Stimulated activated CD8-positive, alpha-beta memory T cell treated with anti-CD3 and anti-CD28 coated beads, Interleukin-2, amount 100 ng/mL, for 48 hours (primary cell): Measurements from ENCODE around the gene MAD1L1.

Experiments
- DNase-seq, 2 donors: peaks; one replicate each; pipeline ENCODE4 v3.0.0-alpha.2; 2020; ENCODE audit warnings: low read depth in 2 of 2

MAD1L1 gene

GRCh38 chr7:2105280-2105679 is 127.5 kb downstream of the MAD1L1 start:
- no peak for DNase-seq

GRCh38 chr7:2104716-2105115 is 128.0 kb downstream of the MAD1L1 start:
- DNase-seq, result no peak

GRCh38 chr7:2104107-2104710 is 128.5 kb downstream of the MAD1L1 start:
- DNase-seq, result peak; percentile 63 to 78

DNA sequence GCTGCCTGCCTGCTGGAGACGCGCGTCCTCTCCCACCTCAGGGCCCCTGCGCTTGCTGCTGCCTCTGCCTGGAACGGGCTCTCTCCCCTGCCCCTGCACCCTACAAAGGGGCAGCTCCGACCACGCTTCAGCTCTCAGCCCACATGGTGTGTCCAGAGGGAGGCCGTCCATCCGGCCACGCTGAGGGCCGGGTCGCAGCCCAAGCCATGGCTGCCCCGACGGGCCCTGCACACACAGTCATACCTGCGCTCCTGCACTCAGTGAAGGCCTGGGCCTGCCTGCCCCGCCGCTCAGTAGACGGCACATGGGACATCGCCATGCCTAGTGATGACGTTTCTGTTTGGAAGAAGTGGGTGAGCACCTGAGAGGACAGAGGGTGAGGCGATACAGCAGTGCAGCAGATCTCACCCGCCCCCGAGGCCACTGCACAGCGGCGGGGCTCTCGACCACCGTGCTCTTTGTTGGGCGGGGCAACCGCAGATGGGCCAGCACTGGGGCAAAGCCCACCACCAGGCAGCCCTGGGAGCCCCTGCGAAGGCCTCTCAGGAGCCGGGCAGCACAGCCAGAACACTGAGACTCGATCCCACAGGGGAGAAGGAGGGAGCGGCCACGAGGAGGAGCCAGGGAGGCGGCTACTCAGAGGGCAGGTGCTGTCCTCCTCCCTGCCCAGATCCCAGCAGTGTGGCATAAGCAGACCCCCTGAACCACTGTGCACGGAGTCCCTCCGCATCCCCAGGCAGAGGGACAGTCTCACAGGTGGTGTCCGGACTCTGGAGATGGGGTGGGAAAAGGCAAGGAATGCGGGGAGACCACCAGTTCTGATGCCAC is 129.5 kb downstream of the MAD1L1 start:
- no peak for DNase-seq

DNA sequence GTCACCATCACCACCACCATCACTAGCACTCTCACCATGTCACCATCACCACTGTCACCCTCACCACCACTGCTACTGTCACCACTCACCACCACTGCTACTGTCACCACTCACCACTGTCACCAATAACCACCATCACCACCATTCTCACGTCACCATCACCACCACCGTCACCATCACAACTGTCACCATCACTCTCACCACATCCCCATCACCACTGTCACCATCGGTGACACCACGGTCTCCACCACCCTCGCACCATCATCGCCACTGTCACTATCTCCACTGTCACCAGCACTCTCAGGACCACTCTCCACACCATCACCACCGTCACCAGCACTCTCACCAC is 130.4 kb downstream of the MAD1L1 start:
- no peak for DNase-seq

DNA sequence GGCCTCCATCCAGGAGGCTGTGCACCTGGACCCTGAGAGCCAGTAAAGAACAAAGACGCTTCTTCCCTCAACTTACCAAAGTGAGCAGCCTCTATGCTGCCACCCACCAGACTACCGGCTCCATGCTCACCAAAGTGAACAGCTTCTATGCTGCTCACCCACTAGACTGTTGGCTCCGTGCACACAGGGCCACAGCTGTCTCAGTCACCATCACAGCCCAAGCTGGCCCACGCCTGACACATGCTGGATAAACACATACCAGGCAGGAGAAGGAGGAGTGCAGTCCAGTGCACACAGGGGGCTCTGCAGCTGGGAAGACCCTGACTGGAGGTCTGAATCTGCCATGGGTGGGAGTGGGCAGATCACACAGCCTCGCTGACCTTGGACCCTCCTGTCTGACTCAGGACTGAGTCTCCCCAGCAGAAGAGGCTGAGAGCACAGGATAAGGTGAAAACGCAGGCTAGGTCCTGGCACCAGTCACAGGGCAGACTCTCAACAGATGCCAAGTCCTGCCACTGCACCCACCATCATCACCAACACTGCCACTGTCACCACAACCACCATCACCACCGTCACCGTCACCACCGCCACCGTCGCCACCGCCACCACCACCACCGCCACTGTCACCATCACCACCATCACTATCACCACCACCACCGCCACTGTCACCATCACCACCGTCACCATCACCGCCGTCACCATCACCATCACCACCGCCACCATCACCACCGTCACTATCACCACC is 130.9 kb downstream of the MAD1L1 start:
- DNase-seq, result no peak

DNA sequence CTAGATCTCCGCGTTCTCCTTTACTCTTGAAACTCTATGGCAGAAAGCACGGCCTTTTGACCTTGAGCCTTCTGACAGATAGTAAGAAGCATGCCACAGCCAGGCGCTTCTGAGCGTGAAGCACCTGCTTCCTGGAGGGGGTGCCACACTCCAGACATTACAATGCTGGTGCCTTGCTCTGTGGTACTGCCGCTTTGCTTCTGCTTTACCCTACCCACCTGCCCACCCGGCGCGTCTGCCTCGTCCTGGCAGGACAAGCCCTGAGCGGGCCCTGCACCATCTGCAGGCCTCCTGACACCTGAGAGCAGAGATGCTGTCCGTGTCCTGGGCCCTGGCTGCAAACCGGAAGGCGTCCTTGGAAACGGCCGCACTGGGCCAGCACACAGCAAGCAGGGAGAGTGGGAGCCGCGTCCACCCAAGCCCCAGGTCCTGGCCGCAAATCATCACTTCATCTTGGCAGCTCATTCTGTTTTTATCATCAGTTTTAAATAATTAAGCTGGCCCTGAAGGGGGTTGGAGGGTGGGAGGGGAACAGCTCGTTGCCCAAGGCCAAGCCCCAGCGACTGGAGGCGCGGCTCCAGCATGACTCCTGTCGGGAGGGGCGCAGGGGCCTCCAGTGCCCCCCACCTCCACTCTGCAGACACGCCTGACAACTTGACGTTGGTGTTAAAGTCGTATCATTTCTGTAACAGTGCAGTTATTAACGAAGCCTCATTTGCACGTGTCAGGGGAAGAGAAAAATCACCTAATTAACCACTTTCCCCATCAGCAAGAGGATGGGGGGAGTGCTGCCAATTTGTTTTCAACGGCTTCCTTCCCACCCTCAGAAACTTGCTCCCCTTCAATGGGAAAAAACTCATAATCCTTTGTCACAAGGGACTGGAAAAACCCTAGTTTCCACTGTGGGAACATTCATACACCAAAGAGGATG is 132.2 kb downstream of the MAD1L1 start:
- DNase-seq, result no peak

- no peak for DNase-seq
Observed at GRCh38 chr7:2099048-2099957, 133.4 kb downstream of the MAD1L1 start.

DNA sequence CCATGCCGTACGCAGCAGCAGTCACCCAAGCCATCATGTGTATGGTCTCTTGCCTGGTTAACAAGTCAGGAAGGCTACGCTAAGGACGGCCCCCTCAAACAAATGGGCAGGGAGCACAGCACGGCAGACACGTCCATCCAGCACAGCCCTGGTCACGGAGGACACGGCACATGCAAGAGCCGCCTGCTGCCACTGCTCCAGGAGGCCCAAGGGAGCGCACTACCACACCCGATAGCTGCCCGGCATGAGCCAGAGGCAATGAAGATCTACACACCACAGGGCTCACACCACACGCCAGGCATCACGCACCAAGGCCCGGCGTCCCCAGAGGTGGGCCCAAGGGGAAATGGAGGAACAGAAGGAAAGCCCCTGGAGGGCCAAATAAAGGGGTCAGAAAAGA is 134.2 kb downstream of the MAD1L1 start:
- no peak for DNase-seq

- DNase-seq, result no peak
Observed at GRCh38 chr7:2098056-2098455, 134.7 kb downstream of the MAD1L1 start.

DNA sequence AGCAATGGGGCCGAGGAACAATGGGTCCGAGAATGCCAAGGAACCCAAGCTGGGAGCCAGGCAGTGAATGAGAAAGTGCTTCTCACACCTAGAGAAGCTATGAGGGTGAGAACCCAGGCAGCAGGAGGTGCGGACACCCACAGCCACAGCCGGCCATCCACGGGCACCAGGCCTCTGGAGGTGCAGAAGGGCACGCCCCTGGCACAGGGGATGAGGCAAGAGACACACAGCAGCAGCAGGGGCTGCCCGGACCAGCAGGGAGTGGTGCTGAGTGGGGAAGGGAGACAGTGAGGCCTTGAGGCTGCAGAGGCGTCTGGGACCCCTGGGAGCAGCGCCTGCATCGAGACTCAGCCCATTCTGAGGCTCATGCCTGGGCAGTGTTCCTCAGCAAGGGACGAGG is 135.3 kb downstream of the MAD1L1 start:
- no peak for DNase-seq

DNA sequence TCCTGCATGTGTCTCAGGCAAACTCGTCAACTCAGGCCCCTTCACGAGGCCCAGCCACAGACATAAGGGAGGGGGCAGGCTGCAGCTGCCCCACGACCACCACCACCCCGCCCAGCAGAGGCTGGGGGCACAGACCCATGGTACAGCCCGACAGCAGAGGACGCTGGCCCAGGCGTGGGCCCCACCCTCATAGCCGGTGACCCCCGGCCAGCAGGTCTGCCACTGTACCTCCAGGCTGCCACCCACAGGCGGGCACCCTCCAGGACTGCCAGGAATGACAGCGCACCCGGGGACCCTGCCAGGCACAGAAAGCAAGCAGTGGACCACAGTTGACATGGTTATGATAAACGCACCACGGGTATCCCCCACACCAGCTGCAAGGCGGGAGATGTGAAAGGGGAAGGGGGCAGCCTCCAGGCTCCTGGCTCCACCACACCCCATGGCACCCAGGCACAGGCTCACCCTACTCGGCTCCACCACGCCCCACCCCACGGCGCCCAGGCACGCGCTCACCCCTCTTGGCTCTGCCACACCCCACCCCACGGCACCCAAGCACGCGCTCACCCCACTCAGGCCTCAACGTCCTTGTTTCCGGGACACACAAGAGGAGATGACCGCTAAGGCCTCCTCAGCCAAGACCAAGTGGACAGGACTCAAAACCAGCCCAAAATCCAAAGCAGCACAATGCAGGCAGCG is 135.9 kb downstream of the MAD1L1 start:
- no peak for DNase-seq

GRCh38 chr7:2095436-2095835 is 137.3 kb downstream of the MAD1L1 start:
- no peak for DNase-seq

- DNase-seq, result no peak
Observed at GRCh38 chr7:2094454-2095045, 138.2 kb downstream of the MAD1L1 start.

GRCh38 chr7:2093843-2094220 is 138.9 kb downstream of the MAD1L1 start:
- no peak for DNase-seq

DNA sequence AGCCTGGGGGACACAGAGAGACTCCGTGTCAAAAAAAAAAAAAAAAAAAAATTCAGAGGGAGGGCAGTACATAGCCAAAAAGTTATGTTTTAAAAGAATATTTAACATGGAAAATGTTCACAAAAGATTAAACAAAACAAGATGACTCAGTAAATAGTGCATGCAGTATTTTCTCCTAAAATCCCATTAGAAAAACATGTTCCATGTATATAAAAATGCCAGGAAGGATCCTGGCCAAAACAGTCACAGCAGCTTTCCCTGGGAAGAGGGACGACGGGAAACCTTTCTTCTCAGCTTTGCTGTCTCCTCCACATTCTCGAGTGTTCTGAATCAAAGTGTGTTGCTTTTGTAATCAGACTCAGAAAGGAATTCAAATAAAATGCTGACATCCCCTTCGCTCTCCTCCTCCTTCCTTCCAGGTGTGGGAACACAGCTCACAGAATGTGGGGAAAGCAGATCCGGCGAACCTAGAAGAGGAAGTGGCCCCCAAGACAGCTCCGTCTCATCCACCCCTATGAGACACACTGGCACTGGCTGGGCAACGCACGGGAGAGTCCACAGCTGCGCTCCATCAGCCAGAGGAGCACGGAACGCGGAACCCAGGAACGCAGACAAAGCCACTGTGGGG is 139.4 kb downstream of the MAD1L1 start:
- DNase-seq, result no peak

GRCh38 chr7:2092279-2092678 is 140.5 kb downstream of the MAD1L1 start:
- DNase-seq, result no peak

GRCh38 chr7:2090526-2091520 is 141.9 kb downstream of the MAD1L1 start:
- DNase-seq, result no peak
